Bone marrow (tissue), 2 donors: ENCODE data around the gene ABCB1.
"Not testable (repeated sequence)": the region's sequence is repeated elsewhere in the genome, so short reads cannot be mapped to it uniquely, and the experiment has no call there.

ENCODE experiments used
- DNase-seq, 2 donors: peaks; one replicate each; lab custom pipeline; 2025; lab: John Stamatoyannopoulos, UW

The ABCB1 gene

GRCh38 chr7:87473192-87473591 is 127.5 kb downstream of the ABCB1 start:
- DNase-seq: no peak

GRCh38 chr7:87471473-87471872 is 129.2 kb downstream of the ABCB1 start:
- DNase-seq: no peak

- not testable (repeated sequence) for DNase-seq
Measured at GRCh38 chr7:87469204-87469603, 131.5 kb downstream of the ABCB1 start.

DNA sequence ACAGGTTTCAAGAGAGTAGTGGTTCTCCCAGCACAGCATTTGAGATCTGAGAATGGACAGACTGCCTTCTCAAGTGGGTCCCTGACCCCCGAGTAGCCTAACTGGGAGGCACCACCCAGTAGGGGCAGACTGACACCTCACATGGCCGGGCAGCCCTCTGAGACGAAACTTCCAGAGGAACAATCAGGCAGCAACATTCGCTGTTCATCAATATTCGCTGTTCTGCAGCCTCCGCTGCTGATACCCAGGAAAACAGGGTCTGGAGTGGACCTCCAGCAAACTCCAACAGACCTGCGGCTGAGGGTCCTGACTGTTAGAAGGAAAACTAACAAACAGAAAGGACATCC is 135.2 kb downstream of the ABCB1 start:
- not testable (repeated sequence) for DNase-seq

- DNase-seq: not testable (repeated sequence)
Measured at GRCh38 chr7:87464830-87465533, 135.7 kb downstream of the ABCB1 start.

GRCh38 chr7:87463982-87464381 is 136.7 kb downstream of the ABCB1 start:
- DNase-seq: no peak

DNA sequence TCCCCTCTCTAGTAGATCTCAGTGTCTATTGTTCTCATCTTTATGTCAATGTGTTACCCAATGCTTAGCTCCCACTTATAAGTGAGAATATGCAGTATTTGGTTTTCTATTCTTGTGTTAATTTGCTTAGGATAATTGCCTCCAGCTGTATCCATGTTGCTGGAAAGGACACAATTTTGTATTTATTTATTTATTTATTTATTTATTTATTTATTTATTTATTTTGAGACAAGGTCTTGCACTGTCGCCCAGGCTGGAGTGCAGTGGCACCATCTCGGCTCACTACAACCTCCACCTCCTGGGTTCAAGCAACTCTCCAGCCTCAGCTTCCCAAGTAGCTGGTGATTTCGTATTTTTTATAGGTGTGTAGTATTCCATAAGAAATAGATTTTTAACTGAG is 140.2 kb downstream of the ABCB1 start:
- not testable (repeated sequence) for DNase-seq

DNA sequence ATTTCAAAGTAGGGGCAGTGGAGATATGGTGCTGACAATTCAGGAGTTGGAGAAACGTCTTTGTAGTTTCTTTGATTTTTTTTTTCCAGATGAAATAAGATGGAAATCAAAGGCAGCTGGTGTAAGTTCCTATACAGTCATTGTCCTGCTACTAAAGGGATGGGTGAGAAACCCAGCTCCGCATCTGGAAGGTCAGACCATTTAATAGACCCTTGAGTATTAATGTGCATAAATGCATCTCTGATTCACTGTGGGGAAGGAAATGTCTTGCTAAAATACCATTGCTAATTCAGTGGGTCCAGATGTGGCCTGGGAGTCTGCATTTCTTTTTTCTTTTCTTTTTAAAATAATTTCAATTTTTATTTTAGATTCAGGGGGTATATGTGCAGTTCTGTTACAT is 140.7 kb downstream of the ABCB1 start:
- DNase-seq: no peak

DNA sequence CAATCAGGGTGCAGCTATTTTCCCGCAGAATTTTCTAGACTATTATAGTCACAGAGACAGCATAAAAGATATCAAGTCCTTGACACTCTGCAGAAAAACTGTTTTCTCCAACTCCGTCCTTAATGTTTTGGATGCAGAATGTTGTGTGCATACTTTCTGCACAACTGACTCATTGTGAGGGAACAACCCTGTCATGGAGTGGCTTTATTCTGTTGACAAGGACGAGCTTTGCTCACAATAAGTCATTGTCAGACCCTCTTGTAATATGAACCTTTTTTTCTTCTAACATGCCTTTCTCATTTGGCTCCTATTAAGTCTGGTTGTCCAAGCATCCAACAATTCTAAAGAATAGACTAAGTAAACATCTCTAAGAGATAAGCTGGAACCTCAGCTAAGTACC is 142.5 kb downstream of the ABCB1 start:
- DNase-seq: no peak

GRCh38 chr7:87456247-87456646 is 144.4 kb downstream of the ABCB1 start:
- no peak for DNase-seq
